ENCODE results near the gene MMP1.

The MMP1 gene

GRCh38 chr11:102798012-102798746 is at the start of gene MMP1:
MMP1 (minus strand) TSS chr11:102798160; CDS start chr11:102798092, 68 bp downstream.
- in situ Hi-C loops (cut with HindIII; ENCODE audit: low sequenced_read_pairs) = no loop called here

- in situ Hi-C loops (cut with HindIII; ENCODE audit: low sequenced_read_pairs) = no loop called here
Measured at GRCh38 chr11:102846292-102846691, 48.3 kb upstream of the MMP1 start.

- in situ Hi-C loops (cut with HindIII; ENCODE audit: low sequenced_read_pairs) = no loop called here
Measured at GRCh38 chr11:102843489-102843888, 45.5 kb upstream of the MMP1 start, which contains the start of gene MMP3. MMP3 (minus strand) TSS chr11:102843609; CDS start chr11:102843546, 63 bp downstream.

GRCh38 chr11:102842930-102843329 is 45.0 kb upstream of the MMP1 start:
- in situ Hi-C loops (cut with HindIII; ENCODE audit: low sequenced_read_pairs) = no loop called here

- in situ Hi-C loops (cut with HindIII; ENCODE audit: low sequenced_read_pairs) = no loop called here
Measured at GRCh38 chr11:102840018-102840417, 42.1 kb upstream of the MMP1 start.

GRCh38 chr11:102837646-102838045 is 39.7 kb upstream of the MMP1 start:
- in situ Hi-C loops (cut with HindIII; ENCODE audit: low sequenced_read_pairs) = no loop called here

- in situ Hi-C loops (cut with HindIII; ENCODE audit: low sequenced_read_pairs) = no loop called here
Measured at GRCh38 chr11:102837156-102837555, 39.2 kb upstream of the MMP1 start.

GRCh38 chr11:102836290-102836875 is 38.4 kb upstream of the MMP1 start:
- in situ Hi-C loops (cut with HindIII; ENCODE audit: low sequenced_read_pairs) = no loop called here

- in situ Hi-C loops (cut with HindIII; ENCODE audit: low sequenced_read_pairs) = no loop called here
Measured at GRCh38 chr11:102833731-102834130, 35.8 kb upstream of the MMP1 start.

- in situ Hi-C loops (cut with HindIII; ENCODE audit: low sequenced_read_pairs) = no loop called here
Measured at GRCh38 chr11:102832612-102833011, 34.7 kb upstream of the MMP1 start.

GRCh38 chr11:102831489-102832440 is 33.8 kb upstream of the MMP1 start:
- in situ Hi-C loops (cut with HindIII; ENCODE audit: low sequenced_read_pairs) = no loop called here

- in situ Hi-C loops (cut with HindIII; ENCODE audit: low sequenced_read_pairs) = no loop called here
Measured at GRCh38 chr11:102831128-102831488, 33.1 kb upstream of the MMP1 start.

GRCh38 chr11:102830001-102830727 is 32.2 kb upstream of the MMP1 start:
- in situ Hi-C loops (cut with HindIII; ENCODE audit: low sequenced_read_pairs) = no loop called here

GRCh38 chr11:102829316-102830000 is 31.5 kb upstream of the MMP1 start:
- in situ Hi-C loops (cut with HindIII; ENCODE audit: low sequenced_read_pairs) = no loop called here

- in situ Hi-C loops (cut with HindIII; ENCODE audit: low sequenced_read_pairs) = no loop called here
Measured at GRCh38 chr11:102824556-102824955, 26.6 kb upstream of the MMP1 start.

- in situ Hi-C loops (cut with HindIII; ENCODE audit: low sequenced_read_pairs) = no loop called here
Measured at GRCh38 chr11:102819491-102819890, 21.5 kb upstream of the MMP1 start.

GRCh38 chr11:102813484-102813883 is 15.5 kb upstream of the MMP1 start:
- in situ Hi-C loops (cut with HindIII; ENCODE audit: low sequenced_read_pairs) = no loop called here

- in situ Hi-C loops (cut with HindIII; ENCODE audit: low sequenced_read_pairs) = no loop called here
Measured at GRCh38 chr11:102812188-102812587, 14.2 kb upstream of the MMP1 start.

GRCh38 chr11:102810950-102811660 is 13.1 kb upstream of the MMP1 start:
- in situ Hi-C loops (cut with HindIII; ENCODE audit: low sequenced_read_pairs) = no loop called here

- in situ Hi-C loops (cut with HindIII; ENCODE audit: low sequenced_read_pairs) = no loop called here
Measured at GRCh38 chr11:102809971-102810370, 12.0 kb upstream of the MMP1 start.

Measured in DLD1 (cell line).